T-helper 2 cell treated with Interferon-gamma antibody and Interleukin-4, amounts not matched to agents 5 μg/mL and 100 μg/mL, for 36 hours (primary cell): Measurements from ENCODE around the gene TECPR2.
A peak's percentile ranks its signal among the peaks of the same experiment; 100 is the strongest.
"Not testable (repeated sequence)": the region's sequence is repeated elsewhere in the genome, so short reads cannot be mapped to it uniquely, and the experiment has no call there.

Experiments used
- DNase-seq: peaks from one replicate; pipeline ENCODE4 v3.0.0; 2021; ENCODE audit warnings: low spot score
- H3K27ac Mint-ChIP-seq: one replicate; pipeline ENCODE4 v1.8.0; 2021; ENCODE audit warnings: mild to moderate bottlenecking, mixed read lengths
- H3K27me3 Mint-ChIP-seq: one replicate; pipeline ENCODE4 v1.8.0; 2021; ENCODE audit warnings: low read depth, mixed read lengths
- H3K36me3 Mint-ChIP-seq: one replicate; pipeline ENCODE4 v1.8.0; 2021; ENCODE audit warnings: low read depth, mixed read lengths
- H3K4me1 Mint-ChIP-seq: one replicate; pipeline ENCODE4 v1.8.0; 2021; ENCODE audit warnings: low read depth, mixed read lengths
- H3K4me3 Mint-ChIP-seq: one replicate; pipeline ENCODE4 v1.8.0; 2022; ENCODE audit warnings: mild to moderate bottlenecking, moderate library complexity, mixed read lengths
- H3K9me3 Mint-ChIP-seq: one replicate; pipeline ENCODE4 v1.8.0; 2021; ENCODE audit warnings: mixed read lengths

TECPR2 gene

DNA sequence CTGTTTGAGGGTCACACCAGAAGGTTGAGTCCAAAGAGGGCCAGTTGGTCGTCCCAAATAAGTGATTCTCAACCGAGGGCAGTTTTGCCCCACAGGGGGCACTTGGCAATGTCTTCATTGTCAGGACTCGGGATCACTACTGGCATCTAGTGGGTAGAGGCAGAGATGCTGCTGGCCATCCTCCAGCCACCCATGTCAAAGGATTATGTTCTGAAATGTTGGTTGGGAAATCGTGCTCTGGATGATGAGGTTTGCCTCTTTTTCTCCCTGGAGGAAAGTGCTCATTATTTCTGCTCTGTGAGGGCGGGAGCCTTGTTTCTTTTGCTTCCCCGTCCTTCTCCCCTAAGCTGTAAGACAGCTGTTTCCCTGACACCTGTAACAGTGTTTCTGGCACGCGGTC lies 39.6 kb upstream of the TECPR2 start:
- peaks cover 8% of the 10 kb centered on the region for H3K36me3 Mint-ChIP-seq
- H3K9me3 Mint-ChIP-seq: no peaks in the 10 kb centered on the region
- no peak overlapping the region for H3K4me3 Mint-ChIP-seq
- peaks cover 21% of the 10 kb centered on the region for H3K4me1 Mint-ChIP-seq
- DNase-seq: no peak
- H3K27ac Mint-ChIP-seq: no peak overlapping the region
- no peaks in the 10 kb centered on the region for H3K27me3 Mint-ChIP-seq

- H3K27ac Mint-ChIP-seq: no peak overlapping the region
Measured at GRCh38 chr14:102325791-102326345, 36.9 kb upstream of the TECPR2 start.

DNA sequence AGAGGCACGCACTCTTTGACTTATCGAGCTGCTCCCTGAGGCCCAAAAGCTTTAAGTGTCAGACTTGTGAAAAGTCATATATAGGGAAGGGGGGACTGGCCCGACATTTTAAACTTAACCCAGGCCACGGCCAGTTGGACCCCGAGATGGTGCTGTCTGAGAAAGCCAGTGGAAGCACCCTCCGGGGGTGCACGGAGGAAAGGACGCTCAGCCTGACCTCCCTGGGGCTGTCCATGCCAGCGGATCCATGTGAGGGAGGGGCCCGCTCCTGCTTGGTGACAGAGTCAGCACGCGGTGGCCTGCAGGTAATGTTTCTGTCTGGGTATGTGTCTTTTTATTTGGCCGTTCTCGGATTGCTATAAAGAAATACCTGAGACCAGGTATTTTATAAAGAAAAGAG lies 36.2 kb upstream of the TECPR2 start:
- H3K4me1 Mint-ChIP-seq: peaks cover 1% of the 10 kb centered on the region
- H3K27me3 Mint-ChIP-seq: no peaks in the 10 kb centered on the region
- H3K4me3 Mint-ChIP-seq: no peak overlapping the region
- DNase-seq: no peak
- no peaks in the 10 kb centered on the region for H3K9me3 Mint-ChIP-seq
- H3K27ac Mint-ChIP-seq: no peak overlapping the region
- peaks cover 8% of the 10 kb centered on the region for H3K36me3 Mint-ChIP-seq

More at GRCh38 chr14:102325791-102326345, 36.9 kb upstream of the TECPR2 start:
- Mint-ChIP-seq H3K27me3 (no peaks in the 10 kb centered on the region), H3K36me3 (peaks cover 8% of the 10 kb centered on the region), H3K4me1 (peaks cover 4% of the 10 kb centered on the region), H3K4me3 (no peak overlapping the region), H3K9me3 (no peaks in the 10 kb centered on the region)
- DNase-seq: no peak

GRCh38 chr14:102329381-102329780 lies 33.4 kb upstream of the TECPR2 start:
- not testable (repeated sequence) for H3K4me3 Mint-ChIP-seq, DNase-seq, H3K9me3 Mint-ChIP-seq, H3K27me3 Mint-ChIP-seq, H3K27ac Mint-ChIP-seq, H3K4me1 Mint-ChIP-seq
- peaks cover 12% of the 10 kb centered on the region for H3K36me3 Mint-ChIP-seq

DNA sequence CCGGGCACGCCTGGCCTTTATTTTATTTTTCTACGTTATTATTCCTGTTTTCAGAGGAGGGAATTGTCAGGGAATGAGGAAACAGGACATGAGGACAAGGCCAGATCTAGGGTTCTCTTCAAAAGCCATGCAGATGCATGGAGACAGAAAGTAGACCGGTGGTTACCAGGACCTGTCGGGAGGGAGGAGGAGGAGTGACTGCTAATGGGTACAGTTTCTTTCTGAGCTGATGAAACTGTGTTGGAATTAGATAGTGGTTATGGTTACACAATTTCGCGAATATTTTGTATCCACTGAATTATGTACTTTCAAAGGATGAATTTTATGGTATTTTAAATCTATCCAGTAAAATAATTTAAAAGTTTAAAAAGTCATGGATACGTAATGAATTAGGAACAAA lies 31.9 kb upstream of the TECPR2 start:
- H3K27me3 Mint-ChIP-seq: no peaks in the 10 kb centered on the region
- no peak overlapping the region for H3K27ac Mint-ChIP-seq
- H3K9me3 Mint-ChIP-seq: no peaks in the 10 kb centered on the region
- H3K4me3 Mint-ChIP-seq: no peak overlapping the region
- DNase-seq: no peak
- no peaks in the 10 kb centered on the region for H3K4me1 Mint-ChIP-seq
- peaks cover 16% of the 10 kb centered on the region for H3K36me3 Mint-ChIP-seq

GRCh38 chr14:102333390-102333789 lies 29.4 kb upstream of the TECPR2 start:
- no peak for DNase-seq
- Mint-ChIP-seq H3K4me3 (no peak overlapping the region), H3K4me1 (no peaks in the 10 kb centered on the region), H3K27me3 (no peaks in the 10 kb centered on the region), H3K27ac (peak overlapping the region; percentile 4), H3K9me3 (no peaks in the 10 kb centered on the region), H3K36me3 (peaks cover 20% of the 10 kb centered on the region)

DNA sequence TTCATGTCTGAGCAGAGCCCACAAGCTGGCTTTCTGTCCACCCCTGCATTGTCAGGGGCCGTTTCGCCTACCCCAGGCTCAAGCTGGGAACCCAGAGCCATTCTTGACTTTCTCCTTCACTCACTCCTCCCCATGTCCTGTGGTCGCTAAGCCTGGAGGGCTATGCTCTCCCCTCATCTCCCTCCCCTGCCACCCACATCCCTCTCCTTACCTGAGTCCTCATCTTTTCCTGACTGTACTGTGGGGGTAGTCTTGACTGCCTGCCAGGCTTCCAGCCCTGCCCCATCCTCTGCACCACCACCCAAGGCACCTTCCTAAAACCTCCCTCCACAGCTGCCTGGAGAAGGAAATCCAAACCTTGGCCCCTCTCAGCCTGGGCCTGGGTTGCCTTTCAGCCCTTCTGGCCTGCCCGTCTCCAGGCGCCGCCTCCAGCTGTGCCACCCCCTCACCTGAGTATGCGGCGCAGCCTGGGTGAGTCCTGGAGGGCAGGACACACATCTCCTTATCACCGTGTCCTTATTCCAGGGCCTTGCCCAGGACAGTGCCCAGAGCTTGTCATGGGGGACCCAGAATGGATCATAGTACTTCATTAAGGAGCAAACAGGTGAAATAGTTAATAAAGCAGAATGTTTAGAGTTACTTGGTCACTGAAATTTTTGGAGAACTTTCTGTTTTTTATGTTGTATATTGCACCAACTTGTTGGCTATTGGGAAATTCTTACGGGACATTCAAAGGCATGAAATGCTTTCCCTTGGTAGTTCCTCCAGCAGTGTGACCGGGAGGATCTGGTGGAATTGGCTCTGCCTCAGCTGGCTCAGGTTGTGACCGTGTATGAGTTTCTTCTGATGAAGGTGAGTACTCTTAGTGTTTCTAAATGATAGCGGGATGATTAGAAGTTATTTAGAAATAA lies 28.7 kb upstream of the TECPR2 start:
- Mint-ChIP-seq H3K9me3 (no peaks in the 10 kb centered on the region), H3K27ac (peak overlapping the region; percentile 4), H3K4me1 (no peaks in the 10 kb centered on the region), H3K36me3 (peaks cover 24% of the 10 kb centered on the region), H3K4me3 (no peak overlapping the region), H3K27me3 (no peaks in the 10 kb centered on the region)
- no peak for DNase-seq

DNA sequence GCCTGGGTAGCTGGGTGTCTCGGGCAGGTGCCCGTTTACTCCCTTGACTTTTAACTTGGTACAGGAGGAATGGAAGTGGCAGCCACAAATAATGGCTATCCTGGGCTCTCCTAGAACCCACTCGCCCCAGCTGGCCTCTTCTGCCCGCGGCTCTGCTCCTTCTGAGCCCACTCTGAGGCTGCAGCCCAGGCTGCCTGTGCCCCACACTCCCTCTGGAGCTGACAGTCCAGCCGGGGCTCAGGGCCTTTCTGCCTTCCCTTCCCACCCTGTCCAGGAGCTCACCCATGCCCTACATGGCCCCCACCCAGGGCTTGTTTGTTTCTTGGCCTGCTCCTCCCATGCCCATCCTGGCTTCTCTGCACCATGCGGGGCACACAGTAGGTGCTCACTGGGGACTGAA lies 27.6 kb upstream of the TECPR2 start:
- H3K27me3 Mint-ChIP-seq: no peaks in the 10 kb centered on the region
- H3K9me3 Mint-ChIP-seq: no peaks in the 10 kb centered on the region
- no peak overlapping the region for H3K27ac Mint-ChIP-seq
- no peaks in the 10 kb centered on the region for H3K4me1 Mint-ChIP-seq
- H3K36me3 Mint-ChIP-seq: peaks cover 24% of the 10 kb centered on the region
- no peak overlapping the region for H3K4me3 Mint-ChIP-seq
- no peak for DNase-seq

DNA sequence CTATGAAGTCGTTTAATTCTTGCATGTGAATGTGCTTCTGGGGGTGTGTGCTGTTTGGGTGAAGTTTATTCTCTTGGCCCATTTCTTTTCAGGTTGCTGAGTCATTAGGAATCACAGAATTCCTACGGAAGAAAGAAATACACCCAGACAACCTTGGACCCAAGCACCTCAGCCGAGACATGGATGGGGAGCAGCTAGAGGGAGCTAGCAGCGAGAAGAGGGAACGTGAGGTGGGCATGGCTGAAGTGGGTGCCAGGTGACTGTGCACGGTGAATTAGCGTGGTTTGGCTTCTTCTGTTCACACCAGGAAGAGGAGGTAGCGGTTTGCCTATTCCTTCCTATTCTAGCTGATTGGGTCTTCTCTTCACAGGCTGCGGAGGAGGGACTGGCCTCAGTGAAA lies 24.0 kb upstream of the TECPR2 start:
- Mint-ChIP-seq H3K4me1 (no peaks in the 10 kb centered on the region), H3K27ac (no peak overlapping the region), H3K4me3 (no peak overlapping the region), H3K27me3 (no peaks in the 10 kb centered on the region), H3K36me3 (peaks cover 28% of the 10 kb centered on the region), H3K9me3 (no peaks in the 10 kb centered on the region)
- no peak for DNase-seq

GRCh38 chr14:102341566-102341965 lies 21.2 kb upstream of the TECPR2 start:
- no peaks in the 10 kb centered on the region for H3K4me1 Mint-ChIP-seq
- H3K36me3 Mint-ChIP-seq: peaks cover 26% of the 10 kb centered on the region

DNA sequence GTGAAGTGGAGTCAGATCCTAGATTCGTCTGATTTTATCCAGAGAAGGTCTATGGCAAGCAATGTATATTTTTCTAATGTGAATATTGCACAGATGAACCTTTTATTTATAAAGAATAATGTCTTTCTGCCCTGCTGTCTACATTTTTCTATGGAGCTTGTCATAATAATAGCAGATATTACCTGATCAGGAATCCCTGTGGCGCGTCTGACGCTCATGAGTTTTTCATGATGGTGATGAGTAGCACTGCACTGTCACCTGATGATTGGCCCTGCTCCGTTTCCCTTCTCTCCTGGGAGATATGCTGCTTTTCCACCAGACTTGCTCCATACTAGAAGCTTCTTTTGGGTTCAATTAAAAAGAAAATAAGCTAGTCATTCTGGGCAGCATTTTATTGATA lies 20.5 kb upstream of the TECPR2 start:
- Mint-ChIP-seq H3K27me3 (no peaks in the 10 kb centered on the region), H3K36me3 (peaks cover 24% of the 10 kb centered on the region), H3K4me1 (no peaks in the 10 kb centered on the region), H3K27ac (no peak overlapping the region), H3K9me3 (no peaks in the 10 kb centered on the region), H3K4me3 (no peak overlapping the region)
- no peak for DNase-seq

More at GRCh38 chr14:102341566-102341965, 21.2 kb upstream of the TECPR2 start:
- Mint-ChIP-seq H3K4me3 (no peak overlapping the region), H3K27ac (no peak overlapping the region), H3K9me3 (no peaks in the 10 kb centered on the region), H3K27me3 (no peaks in the 10 kb centered on the region)
- DNase-seq: no peak

DNA sequence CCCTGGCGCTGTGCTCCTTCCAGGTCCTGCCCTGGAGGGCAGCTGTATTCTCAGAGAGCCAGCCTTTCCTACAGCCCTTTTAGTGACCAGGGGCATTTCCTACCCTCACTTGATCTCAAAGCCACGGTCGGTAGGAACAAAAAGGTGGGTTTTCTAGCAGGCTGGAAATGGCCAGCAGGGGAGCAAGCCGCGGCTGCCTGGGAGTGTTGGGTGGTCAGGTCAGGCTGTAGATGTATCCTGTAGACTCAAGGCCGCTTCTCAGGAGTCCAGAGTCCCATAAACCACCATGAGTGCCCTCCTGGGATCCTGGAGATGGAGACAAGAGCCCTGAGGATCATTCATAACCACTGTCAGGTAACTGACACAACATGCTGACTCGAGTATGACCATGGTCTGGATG lies 18.7 kb upstream of the TECPR2 start:
- Mint-ChIP-seq H3K4me1 (no peaks in the 10 kb centered on the region), H3K4me3 (no peak overlapping the region), H3K27ac (no peak overlapping the region), H3K27me3 (no peaks in the 10 kb centered on the region), H3K36me3 (peaks cover 26% of the 10 kb centered on the region), H3K9me3 (no peaks in the 10 kb centered on the region)
- DNase-seq: no peak

DNA sequence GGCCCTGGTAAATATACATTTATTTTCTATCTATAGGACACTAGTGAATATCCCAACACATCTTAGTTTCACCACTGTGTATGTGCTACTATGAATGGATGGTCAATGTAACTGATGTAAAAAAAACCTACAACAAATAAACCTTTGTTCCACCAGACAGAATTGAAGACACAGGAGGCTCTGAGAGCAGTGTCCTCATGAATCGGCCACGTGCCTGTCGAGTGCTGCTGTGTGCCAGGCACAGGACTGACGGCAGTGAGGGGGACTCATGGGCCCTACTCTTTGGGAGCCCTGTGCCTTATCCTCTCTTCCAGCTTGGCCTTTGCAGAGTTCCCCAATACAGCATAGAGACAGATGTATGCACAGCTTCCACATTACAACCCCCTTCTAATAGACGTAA lies 18.3 kb upstream of the TECPR2 start:
- no peak for DNase-seq

DNA sequence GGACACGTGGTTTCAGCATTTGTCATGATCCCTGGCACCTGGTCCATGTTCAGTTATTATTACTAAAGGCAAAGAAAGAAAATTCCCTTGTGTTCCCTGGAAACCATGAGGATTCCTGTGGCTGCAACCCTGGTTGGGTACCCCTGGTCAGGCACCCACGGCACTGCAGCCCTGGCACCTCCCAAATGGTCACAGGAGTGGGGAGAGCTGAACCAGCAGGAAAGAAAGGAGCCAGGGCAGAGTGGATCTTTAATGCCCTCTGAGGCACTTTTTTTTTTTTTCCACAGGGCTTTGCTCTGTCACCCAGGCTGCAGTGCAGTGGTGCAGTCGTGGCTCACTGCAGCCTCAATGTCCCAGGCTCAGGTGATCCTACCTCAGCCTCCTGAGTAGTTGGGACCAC lies 17.5 kb upstream of the TECPR2 start:
- Mint-ChIP-seq H3K27me3 (no peaks in the 10 kb centered on the region), H3K36me3 (peaks cover 31% of the 10 kb centered on the region), H3K4me3 (no peak overlapping the region), H3K4me1 (no peaks in the 10 kb centered on the region), H3K9me3 (no peaks in the 10 kb centered on the region), H3K27ac (no peak overlapping the region)
- no peak for DNase-seq

More for the DNA sequence above, 18.3 kb upstream of the TECPR2 start:
- no peaks in the 10 kb centered on the region for H3K9me3 Mint-ChIP-seq
- no peak overlapping the region for H3K27ac Mint-ChIP-seq
- H3K36me3 Mint-ChIP-seq: peaks cover 28% of the 10 kb centered on the region
- no peak overlapping the region for H3K4me3 Mint-ChIP-seq
- no peaks in the 10 kb centered on the region for H3K4me1 Mint-ChIP-seq
- no peaks in the 10 kb centered on the region for H3K27me3 Mint-ChIP-seq
